Subcutaneous abdominal adipose tissue (tissue), 5 donors: Measurements from ENCODE around the gene TMEM232.
"Not testable (repeated sequence)": the region's sequence is repeated elsewhere in the genome, so short reads cannot be mapped to it uniquely, and the experiment has no call there.

Source experiments
- H3K27ac ChIP-seq: one replicate; pipeline ENCODE4 v1.7.0; 2013; ENCODE audit warnings: low read depth, mild to moderate bottlenecking, inconsistent platforms, low read length, moderate library complexity
- H3K27me3 ChIP-seq, 5 donors: one replicate each; pipeline ENCODE4 v1.7.0; 2013; ENCODE audit warnings: low read length in 5 of 5, inconsistent platforms in 1 of 5; ENCODE audit not compliant: control insufficient read depth in 5 of 5, insufficient read depth in 4 of 5
- H3K36me3 ChIP-seq, 5 donors: one replicate each; pipeline ENCODE4 v1.7.0; 2013; ENCODE audit warnings: low read length in 5 of 5; ENCODE audit not compliant: control insufficient read depth in 5 of 5, insufficient read depth in 5 of 5
- H3K4me1 ChIP-seq, 5 donors: one replicate each; pipeline ENCODE4 v1.7.0; 2013; ENCODE audit warnings: low read length in 5 of 5, mild to moderate bottlenecking in 3 of 5, moderate library complexity in 1 of 5; ENCODE audit not compliant: control insufficient read depth in 5 of 5, insufficient read depth in 5 of 5
- H3K4me3 ChIP-seq, 5 donors: one replicate each; pipeline ENCODE4 v1.7.0; 2013; ENCODE audit warnings: low read length in 5 of 5, low read depth in 1 of 5
- H3K9ac ChIP-seq, 5 donors: one replicate each; pipeline ENCODE4 v1.7.0; 2013; ENCODE audit warnings: low read length in 5 of 5, mild to moderate bottlenecking in 4 of 5, moderate library complexity in 3 of 5
- H3K9me3 ChIP-seq, 5 donors: one replicate each; pipeline ENCODE4 v1.7.0; 2013; ENCODE audit warnings: low read length in 5 of 5; ENCODE audit not compliant: control insufficient read depth in 5 of 5
- donor health status: healthy.
- donor health status: healthy.
- donor health status: healthy.
- donor health status: healthy.
- donor health status: healthy.

TMEM232 gene

GRCh38 chr5:110544603-110545002, 181.9 kb downstream of the TMEM232 start:
- H3K27me3 ChIP-seq: no peaks in the 10 kb centered on the region
- H3K27ac ChIP-seq: no peak overlapping the region

DNA sequence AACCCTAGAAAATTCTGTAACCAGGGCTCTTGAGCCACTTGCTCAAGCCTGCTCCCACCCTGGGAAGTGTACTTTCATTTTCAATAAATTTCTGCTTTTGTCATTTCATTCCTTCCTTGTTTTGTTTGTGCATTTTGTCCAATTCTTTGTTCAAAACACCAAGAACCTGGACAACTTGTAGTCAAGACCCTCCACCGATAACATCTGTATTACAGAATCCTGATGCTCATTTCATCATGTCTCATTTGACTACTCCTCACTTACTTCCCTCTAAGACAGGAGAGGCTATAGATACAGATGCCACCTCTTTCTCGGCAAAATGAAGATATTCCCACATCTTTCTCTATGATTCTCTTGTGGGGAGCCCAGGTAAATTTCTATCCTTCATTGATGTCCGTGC, 183.5 kb downstream of the TMEM232 start:
- Histone ChIP-seq H3K27me3 (no peaks in the 10 kb centered on the region), H3K27ac (no peak overlapping the region), H3K9ac (no peak overlapping the region), H3K9me3 (no peaks in the 10 kb centered on the region), H3K4me3 (no peak overlapping the region), H3K4me1 (no peaks in the 10 kb centered on the region), H3K36me3 (no peaks in the 10 kb centered on the region)

More at GRCh38 chr5:110544603-110545002, 181.9 kb downstream of the TMEM232 start:
- Histone ChIP-seq H3K9ac (no peak overlapping the region), H3K36me3 (no peaks in the 10 kb centered on the region), H3K4me1 (no peaks in the 10 kb centered on the region), H3K4me3 (no peak overlapping the region), H3K9me3 (no peaks in the 10 kb centered on the region)

GRCh38 chr5:110536120-110537115, 190.1 kb downstream of the TMEM232 start:
- Histone ChIP-seq H3K4me3 (no peak overlapping the region), H3K36me3 (no peaks in the 10 kb centered on the region), H3K4me1 (no peaks in the 10 kb centered on the region), H3K27me3 (no peaks in the 10 kb centered on the region), H3K9me3 (no peaks in the 10 kb centered on the region), H3K27ac (no peak overlapping the region), H3K9ac (no peak overlapping the region)

GRCh38 chr5:110535146-110535545, 191.3 kb downstream of the TMEM232 start:
- H3K9me3 ChIP-seq, H3K4me1 ChIP-seq, H3K4me3 ChIP-seq, H3K27me3 ChIP-seq, H3K36me3 ChIP-seq, H3K9ac ChIP-seq, H3K27ac ChIP-seq: not testable (repeated sequence)

DNA sequence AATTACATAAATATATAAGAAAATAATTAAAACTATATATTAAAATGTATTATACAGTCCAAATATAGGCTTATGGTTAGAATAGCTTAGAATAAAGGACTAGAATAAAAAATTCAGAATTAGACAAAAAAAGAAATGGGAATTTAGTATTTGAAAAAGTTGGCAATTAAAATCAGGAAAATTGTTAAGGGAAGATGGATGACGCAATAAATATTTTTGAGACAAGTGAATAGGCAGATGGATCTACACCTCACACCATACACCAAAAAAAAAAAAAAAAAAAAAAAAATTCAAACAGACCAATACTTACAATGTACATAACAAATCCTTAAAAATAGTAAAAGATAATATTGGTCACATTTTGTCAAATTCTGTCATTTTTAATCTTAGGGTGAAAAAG, 200.7 kb downstream of the TMEM232 start:
- H3K4me1 ChIP-seq: no peaks in the 10 kb centered on the region
- no peak overlapping the region for H3K9ac ChIP-seq
- H3K27me3 ChIP-seq: no peaks in the 10 kb centered on the region

DNA sequence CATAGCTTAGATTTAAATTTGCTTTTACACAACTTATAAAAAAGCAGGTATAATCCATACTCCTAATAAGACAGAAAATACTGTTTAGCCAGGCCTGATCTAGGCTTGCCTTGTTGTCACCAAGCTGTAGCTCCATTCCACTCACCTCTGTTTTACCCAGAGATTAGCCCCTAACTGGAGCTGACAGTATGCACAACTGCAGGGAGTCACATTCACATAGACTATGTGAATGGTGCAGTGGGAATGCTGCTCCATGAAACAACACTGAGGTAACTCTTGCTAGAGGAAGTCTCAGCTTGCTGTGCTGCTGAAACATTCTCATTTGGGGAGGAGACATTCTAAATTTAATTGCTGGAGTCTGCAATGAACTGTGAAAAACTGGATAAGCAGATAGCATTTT, 209.1 kb downstream of the TMEM232 start:
- H3K4me1 ChIP-seq: no peaks in the 10 kb centered on the region
- no peak overlapping the region for H3K4me3 ChIP-seq
- H3K27ac ChIP-seq: no peak overlapping the region
- H3K9ac ChIP-seq: no peak overlapping the region
- H3K36me3 ChIP-seq: no peaks in the 10 kb centered on the region
- no peaks in the 10 kb centered on the region for H3K27me3 ChIP-seq
- H3K9me3 ChIP-seq: peaks cover 0 to 7% (median 0%) of the 10 kb centered on the region in 5 donors

More for the DNA sequence above, 200.7 kb downstream of the TMEM232 start:
- Histone ChIP-seq H3K27ac (no peak overlapping the region), H3K9me3 (peaks cover 0 to 7% (median 0%) of the 10 kb centered on the region in 5 donors), H3K4me3 (no peak overlapping the region), H3K36me3 (no peaks in the 10 kb centered on the region)

GRCh38 chr5:110514030-110514429, 212.4 kb downstream of the TMEM232 start:
- H3K4me3 ChIP-seq: no peak overlapping the region
- H3K27me3 ChIP-seq: no peaks in the 10 kb centered on the region
- H3K4me1 ChIP-seq: no peaks in the 10 kb centered on the region
- H3K9ac ChIP-seq: no peak overlapping the region
- H3K9me3 ChIP-seq: no peaks in the 10 kb centered on the region
- H3K27ac ChIP-seq: no peak overlapping the region
- H3K36me3 ChIP-seq: no peaks in the 10 kb centered on the region

GRCh38 chr5:110512266-110512665, 214.2 kb downstream of the TMEM232 start:
- no peaks in the 10 kb centered on the region for H3K36me3 ChIP-seq
- H3K4me1 ChIP-seq: no peaks in the 10 kb centered on the region
- no peaks in the 10 kb centered on the region for H3K27me3 ChIP-seq
- no peak overlapping the region for H3K27ac ChIP-seq
- no peak overlapping the region for H3K4me3 ChIP-seq
- no peaks in the 10 kb centered on the region for H3K9me3 ChIP-seq
- no peak overlapping the region for H3K9ac ChIP-seq

- Histone ChIP-seq H3K9ac (no peak overlapping the region), H3K4me3 (no peak overlapping the region), H3K27ac (no peak overlapping the region), H3K36me3 (no peaks in the 10 kb centered on the region), H3K27me3 (no peaks in the 10 kb centered on the region), H3K4me1 (no peaks in the 10 kb centered on the region), H3K9me3 (no peaks in the 10 kb centered on the region)
These were observed 216.3 kb downstream of the TMEM232 start for GRCh38 chr5:110510146-110510545.

DNA sequence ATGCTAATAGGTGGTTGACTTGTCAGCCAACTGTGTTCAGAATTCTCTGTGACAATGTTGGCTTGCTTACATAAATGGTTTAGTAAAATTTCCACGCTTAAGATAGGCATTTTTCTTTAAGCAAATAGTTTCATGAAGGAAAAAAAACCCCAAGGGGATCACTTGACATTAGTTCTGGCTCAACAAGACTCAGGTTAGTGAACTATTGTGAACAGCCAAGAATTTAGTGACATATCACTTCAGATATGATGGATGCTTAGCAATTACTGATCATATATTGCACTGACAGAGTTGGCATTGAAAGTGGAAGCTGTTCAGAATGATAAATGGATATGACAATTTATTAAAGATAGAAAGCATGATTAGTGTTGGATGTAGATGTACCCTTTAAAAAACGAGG, 218.5 kb downstream of the TMEM232 start:
- H3K27me3 ChIP-seq: no peaks in the 10 kb centered on the region
- H3K9ac ChIP-seq: no peak overlapping the region
- H3K4me1 ChIP-seq: no peaks in the 10 kb centered on the region
- H3K4me3 ChIP-seq: no peak overlapping the region
- no peak overlapping the region for H3K27ac ChIP-seq
- no peaks in the 10 kb centered on the region for H3K36me3 ChIP-seq
- no peaks in the 10 kb centered on the region for H3K9me3 ChIP-seq
